IMR-90 (cell line): ENCODE measurements around the gene HPSE2. TPM values are rescaled to one million over a fixed set of nuclear protein-coding genes. Genes with fewer than 3 reads are reported as not detected.

Experiments
- ATAC-seq: fragments of 200-7000 bp; cut with Tn5 transposase; 2 replicates; pipeline ENCODE4 v1.9.1; 2020; ENCODE audit warnings: low read depth, mild to moderate bottlenecking, moderate library complexity
- BruUV-seq: library from RNA; stranded (reverse); fragments of 400-500 nt; replicated peaks from 2 replicates; lab custom pipeline; 2021; lab: Mats Ljungman, UMichigan
- CTCF ChIA-PET: fragments of 300-600 bp; formaldehyde crosslinking; extraction: SDS; loops from one replicate; lab custom pipeline; 2021; ENCODE audit warnings: antibody characterized with exemption; lab: Yijun Ruan, JAX
- POLR2A ChIA-PET: fragments of 300-600 bp; sonication (Branson Sonifier 250); formaldehyde crosslinking; loops from one replicate; lab custom pipeline; 2022; ENCODE audit warnings: antibody characterized with exemption; ENCODE audit not compliant: unreplicated experiment; lab: Charles Lee
- DNase-seq: peaks from one replicate; pipeline ENCODE4 v3.0.0; 2013
- H2AFZ ChIP-seq: replicated peaks from 2 replicates; pipeline ENCODE3; 2013; ENCODE audit warnings: low read length, mild to moderate bottlenecking; ENCODE audit not compliant: poor library complexity
- H2AK5ac ChIP-seq: 2 replicates; pipeline ENCODE4 v1.6.1; 2013; ENCODE audit warnings: low read depth, low read length, inconsistent platforms
- H2AK9ac ChIP-seq: replicated peaks from 2 replicates; pipeline ENCODE3; 2013; ENCODE audit warnings: mild to moderate bottlenecking, low read depth, low read length, moderate library complexity; ENCODE audit not compliant: poor library complexity
- H2BK120ac ChIP-seq: 2 replicates; pipeline ENCODE4 v1.6.1; 2013; ENCODE audit warnings: low read depth, low read length, inconsistent platforms
- H2BK15ac ChIP-seq: 3 replicates; pipeline ENCODE4 v1.6.1; 2013; ENCODE audit warnings: low read depth, low read length, inconsistent platforms
- H2BK20ac ChIP-seq: 2 replicates; pipeline ENCODE4 v1.6.1; 2013; ENCODE audit warnings: low read depth, mild to moderate bottlenecking, inconsistent platforms, low read length, moderate library complexity
- H2BK5ac ChIP-seq: 2 replicates; pipeline ENCODE4 v1.6.1; 2013; ENCODE audit warnings: mild to moderate bottlenecking, low read depth, low read length, inconsistent platforms; ENCODE audit not compliant: poor library complexity, severe bottlenecking
- H3K14ac ChIP-seq: replicated peaks from 2 replicates; pipeline ENCODE4 v1.6.1; 2013; ENCODE audit warnings: low read depth, low read length, inconsistent platforms
- H3K18ac ChIP-seq: 2 replicates; pipeline ENCODE4 v1.6.1; 2013; ENCODE audit warnings: low read depth, low read length, control low read depth
- H3K23ac ChIP-seq: 2 replicates; pipeline ENCODE4 v1.6.1; 2013; ENCODE audit warnings: low read depth, low read length, inconsistent platforms
- H3K27ac ChIP-seq: 2 replicates; pipeline ENCODE4 v1.5.1; 2013; ENCODE audit warnings: mild to moderate bottlenecking, control low read depth, low read length; ENCODE audit not compliant: insufficient read depth
- H3K27me3 ChIP-seq: 2 replicates; pipeline ENCODE4 v1.6.1; 2013; ENCODE audit warnings: low read length; ENCODE audit not compliant: control insufficient read depth, insufficient read depth
- H3K36me3 ChIP-seq: 2 replicates; pipeline ENCODE4 v1.6.1; 2013; ENCODE audit warnings: low read length, mixed read lengths; ENCODE audit not compliant: control insufficient read depth, insufficient read depth
- H3K4ac ChIP-seq: 2 replicates; pipeline ENCODE4 v1.6.1; 2013; ENCODE audit warnings: low read depth, low read length, inconsistent platforms
- H3K4me1 ChIP-seq: 2 replicates; pipeline ENCODE4 v1.6.1; 2013; ENCODE audit warnings: low read length, mixed read lengths; ENCODE audit not compliant: control insufficient read depth, insufficient read depth
- H3K4me2 ChIP-seq: 2 replicates; pipeline ENCODE4 v1.6.1; 2013; ENCODE audit warnings: low read depth, mild to moderate bottlenecking, control low read depth, low read length, moderate library complexity
- H3K4me3 ChIP-seq: 2 replicates; pipeline ENCODE4 v1.5.1; 2013; ENCODE audit warnings: low read depth, mild to moderate bottlenecking, control low read depth, low read length, moderate library complexity; ENCODE audit not compliant: insufficient read depth
- H3K56ac ChIP-seq: 2 replicates; pipeline ENCODE4 v1.6.1; 2013; ENCODE audit warnings: low read length, inconsistent platforms; ENCODE audit not compliant: insufficient read depth; ENCODE audit errors: extremely low read depth
- H3K79me1 ChIP-seq, 2 experiments: 2 replicates each; pipeline ENCODE4 v1.6.1; 2013; ENCODE audit warnings: low read length in 2 of 2, inconsistent platforms in 1 of 2, low read depth in 1 of 2
- H3K9ac ChIP-seq: 2 replicates; pipeline ENCODE4 v1.6.1; 2013; ENCODE audit warnings: low read depth, low read length, control low read depth
- H3K9me1 ChIP-seq: 2 replicates; pipeline ENCODE4 v1.6.1; 2013; ENCODE audit warnings: low read length, inconsistent platforms; ENCODE audit not compliant: insufficient read depth
- H3K9me3 ChIP-seq: 2 replicates; pipeline ENCODE4 v1.6.1; 2013; ENCODE audit warnings: low read length; ENCODE audit not compliant: control insufficient read depth, insufficient read depth
- H4K20me1 ChIP-seq: 2 replicates; pipeline ENCODE4 v1.6.1; 2013; ENCODE audit warnings: low read length, inconsistent platforms; ENCODE audit not compliant: insufficient read depth
- H4K5ac ChIP-seq: 2 replicates; pipeline ENCODE4 v1.6.1; 2013; ENCODE audit warnings: mild to moderate bottlenecking, low read depth, low read length, control low read depth
- H4K8ac ChIP-seq, 2 experiments: 2 replicates each; pipeline ENCODE4 v1.6.1; 2013; ENCODE audit warnings: low read depth in 2 of 2, low read length in 2 of 2, control low read depth in 1 of 2, inconsistent platforms in 1 of 2
- H4K91ac ChIP-seq: 2 replicates; pipeline ENCODE4 v1.6.1; 2013; ENCODE audit warnings: low read depth, low read length, inconsistent platforms; ENCODE audit not compliant: insufficient read depth
- BHLHE40 ChIP-seq: fragments of 150-350 bp; IDR thresholded peaks from 2 replicates; pipeline ENCODE4 v1.6.1; 2016; ENCODE audit warnings: mild to moderate bottlenecking, low read depth, low read length
- CEBPB ChIP-seq: IDR thresholded peaks from 2 replicates; pipeline ENCODE4 v1.6.1; 2012; ENCODE audit warnings: low read depth, low read length, improper control_type of control experiment
- CHD1 ChIP-seq: IDR thresholded peaks from 2 replicates; pipeline ENCODE4 v1.6.1; 2012; ENCODE audit warnings: low read depth, low read length, improper control_type of control experiment
- CTCF ChIP-seq: conservative IDR thresholded peaks from 2 replicates; pipeline ENCODE4 v1.5.1; 2012; ENCODE audit warnings: mild to moderate bottlenecking, low read depth, low read length, improper control_type of control experiment
- FOS ChIP-seq: fragments of 150-350 bp; IDR thresholded peaks from 2 replicates; pipeline ENCODE4 v1.6.1; 2016; ENCODE audit warnings: low read depth, low read length
- MAFK ChIP-seq: IDR thresholded peaks from 2 replicates; pipeline ENCODE4 v1.6.1; 2012; ENCODE audit warnings: low read depth, low read length, improper control_type of control experiment
- MAZ ChIP-seq: IDR thresholded peaks from 2 replicates; pipeline ENCODE4 v1.6.1; 2012; ENCODE audit warnings: low read depth, mild to moderate bottlenecking, low read length, improper control_type of control experiment, moderate library complexity, borderline replicate concordance
- MXI1 ChIP-seq: IDR thresholded peaks from 2 replicates; pipeline ENCODE4 v1.6.1; 2012; ENCODE audit warnings: low read depth, mild to moderate bottlenecking, low read length, moderate library complexity, borderline replicate concordance
- NFE2L2 ChIP-seq: fragments of 150-350 bp; IDR thresholded peaks from 2 replicates; pipeline ENCODE4 v1.6.1; 2016; ENCODE audit warnings: low read depth, mild to moderate bottlenecking, low read length
- RAD21 ChIP-seq: IDR thresholded peaks from 2 replicates; pipeline ENCODE4 v1.6.1; 2012; ENCODE audit warnings: low read length, improper control_type of control experiment
- RCOR1 ChIP-seq: IDR thresholded peaks from 2 replicates; pipeline ENCODE4 v1.6.1; 2012; ENCODE audit warnings: mild to moderate bottlenecking, low read length, improper control_type of control experiment; ENCODE audit not compliant: insufficient replicate concordance
- RFX5 ChIP-seq: IDR thresholded peaks from 2 replicates; pipeline ENCODE4 v1.8.0; 2012; ENCODE audit warnings: low read depth, mild to moderate bottlenecking, low read length, moderate library complexity
- SMC3 ChIP-seq: fragments of 150-350 bp; IDR thresholded peaks from 2 replicates; pipeline ENCODE4 v1.6.1; 2016; ENCODE audit warnings: low read depth, mild to moderate bottlenecking, antibody characterized with exemption, low read length, moderate library complexity
- USF2 ChIP-seq: fragments of 150-350 bp; IDR thresholded peaks from 2 replicates; pipeline ENCODE4 v1.6.1; 2017; ENCODE audit warnings: mild to moderate bottlenecking, antibody characterized with exemption, low read length, low read depth
- WGBS, 2 experiments: methylation state at CpG; one replicate each; pipeline versions ENCODE4 v1.1.5 to v1.1.7; 2013; ENCODE audit warnings: missing lambda C conversion rate in 2 of 2; ENCODE audit not compliant: insufficient read length in 1 of 2; ENCODE audit errors: extremely low coverage in 2 of 2; 5-methylcytosine and 5-hydroxymethylcytosine counted together
- dilution Hi-C: fragments of 300-500 bp; cut with HindIII; formaldehyde crosslinking; loops from one replicate; pipeline ENCODE4 v1.14.3; 2018; ENCODE audit warnings: low sequenced_read_pairs; ENCODE audit not compliant: unreplicated experiment
- in situ Hi-C: fragments of 300-500 bp; cut with MboI; formaldehyde crosslinking; loops from 3 replicates; pipeline ENCODE4 v1.14.3; 2019; ENCODE audit warnings: low sequenced_read_pairs, inconsistent platforms, mixed read lengths
- intact Hi-C: fragments of 100-400 bp; cut with micrococcal nuclease; formaldehyde crosslinking; loops from 2 replicates; pipeline ENCODE4 v1.10.0; 2022
- polyA plus RNA-seq, 3 experiments: library from polyadenylated mRNA; depleted of rRNA; stranded (reverse); fragments of >200 nt; gene quantifications; 2 replicates each; pipeline ENCODE4 v1.2.3, GENCODE V29; 2012; ENCODE audit warnings: low replicate concordance in 1 of 3
- total RNA-seq: library from RNA; depleted of rRNA; stranded (reverse); fragments of >200 nt; gene quantifications from 2 replicates; pipeline ENCODE4 v1.2.3, GENCODE V29; 2012
- TF ChIP-seq, protein P1 (sequence below): fragments of 150-350 bp; IDR thresholded peaks from 2 replicates; pipeline ENCODE4 v1.6.1; 2016; ENCODE audit warnings: low read depth, mild to moderate bottlenecking, low read length, moderate library complexity, borderline replicate concordance

HPSE2 gene
- total and polyA plus RNA-seq, 2 of the 4 experiments (the other 2 are of a cell fraction), result not detected

DNA sequence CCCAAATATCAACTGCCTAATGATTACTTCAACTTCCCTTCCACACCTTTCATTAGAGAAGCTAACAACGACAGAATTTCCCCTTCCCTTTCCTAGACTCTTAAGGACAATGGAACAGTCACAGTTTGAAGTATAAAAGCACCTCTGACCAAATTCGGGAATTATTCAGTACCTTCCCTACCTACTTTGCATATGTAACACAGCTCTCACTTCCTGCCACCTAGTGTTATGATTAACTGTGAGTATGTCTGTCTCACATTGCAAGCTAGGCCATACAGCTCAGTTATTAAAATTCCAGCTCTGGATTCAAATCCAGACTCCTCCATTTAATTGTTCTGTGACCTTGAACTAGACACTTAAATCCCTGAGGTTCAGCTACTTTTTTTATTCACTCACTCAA, 44.8 kb upstream of the HPSE2 start:
- H2AK5ac ChIP-seq, result no peak overlapping the region
- H3K9me3 ChIP-seq, result no peaks in the 10 kb centered on the region
- H3K4me3 ChIP-seq, result no peak overlapping the region
- DNase-seq (no peak), ATAC-seq (no peak)
- no peak overlapping the region for H3K56ac ChIP-seq
- no peaks in the 10 kb centered on the region for H3K36me3 ChIP-seq
- dilution Hi-C loops (no loop called here), intact Hi-C loops (no loop called here), in situ Hi-C loops (no loop called here)
- no peaks in the 10 kb centered on the region for H3K79me1 ChIP-seq
- no peak overlapping the region for H4K8ac ChIP-seq
- no peak overlapping the region for H2AFZ ChIP-seq
- H3K4me1 ChIP-seq, result no peaks in the 10 kb centered on the region
- no peak overlapping the region for H3K14ac ChIP-seq
- no peak overlapping the region for H3K27ac ChIP-seq
- no CpG with 5 or more reads among the region's 2 CpGs for WGBS, 2 experiments
- H2AK9ac ChIP-seq, result no peak overlapping the region
- TF ChIP-seq NFE2L2 (no peak), MAZ (no peak), MXI1 (no peak), USF2 (no peak), BHLHE40 (no peak), CEBPB (no peak), RAD21 (no peak), SMC3 (no peak), RCOR1 (no peak), CHD1 (no peak), MAFK (no peak), CTCF (no peak), RFX5 (no peak), FOS (no peak)
- TF ChIP-seq, protein P1, sequence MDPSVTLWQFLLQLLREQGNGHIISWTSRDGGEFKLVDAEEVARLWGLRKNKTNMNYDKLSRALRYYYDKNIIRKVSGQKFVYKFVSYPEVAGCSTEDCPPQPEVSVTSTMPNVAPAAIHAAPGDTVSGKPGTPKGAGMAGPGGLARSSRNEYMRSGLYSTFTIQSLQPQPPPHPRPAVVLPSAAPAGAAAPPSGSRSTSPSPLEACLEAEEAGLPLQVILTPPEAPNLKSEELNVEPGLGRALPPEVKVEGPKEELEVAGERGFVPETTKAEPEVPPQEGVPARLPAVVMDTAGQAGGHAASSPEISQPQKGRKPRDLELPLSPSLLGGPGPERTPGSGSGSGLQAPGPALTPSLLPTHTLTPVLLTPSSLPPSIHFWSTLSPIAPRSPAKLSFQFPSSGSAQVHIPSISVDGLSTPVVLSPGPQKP, result no peak
- H2BK20ac ChIP-seq, result no peak overlapping the region
- no peak overlapping the region for H3K4me2 ChIP-seq
- no peak overlapping the region for H2BK120ac ChIP-seq
- no peak overlapping the region for H2BK15ac ChIP-seq
- no peak overlapping the region for H3K9ac ChIP-seq
- no peak overlapping the region for H2BK5ac ChIP-seq
- no peak overlapping the region for H4K91ac ChIP-seq
- H3K4ac ChIP-seq, result no peak overlapping the region
- CTCF ChIA-PET, result interaction anchor here (1.2 kb wide), 1 partner anchor 10 kb away, joined by 3 read pairs; no protein-coding TSS in a partner anchor
- H3K9me1 ChIP-seq, result no peaks in the 10 kb centered on the region
- H4K20me1 ChIP-seq, result no peaks in the 10 kb centered on the region
- no peak overlapping the region for H4K5ac ChIP-seq
- no TSS peak for BruUV-seq
- H3K27me3 ChIP-seq, result no peaks in the 10 kb centered on the region
- POLR2A ChIA-PET, result interaction anchor here (0.6 kb wide), 1 partner anchor 1846 kb away, joined by 3 read pairs; no protein-coding TSS in a partner anchor
- H3K18ac ChIP-seq, result no peak overlapping the region
- H3K23ac ChIP-seq, result no peak overlapping the region
